HPDE6-E6E7 (cell line): ENCODE results near the gene PROK2.

Source experiments
- DNase-seq: peaks from one replicate; pipeline ENCODE4 v3.0.0; 2011; ENCODE audit warnings: missing footprints; ENCODE audit errors: extremely low spot score

The PROK2 gene

DNA sequence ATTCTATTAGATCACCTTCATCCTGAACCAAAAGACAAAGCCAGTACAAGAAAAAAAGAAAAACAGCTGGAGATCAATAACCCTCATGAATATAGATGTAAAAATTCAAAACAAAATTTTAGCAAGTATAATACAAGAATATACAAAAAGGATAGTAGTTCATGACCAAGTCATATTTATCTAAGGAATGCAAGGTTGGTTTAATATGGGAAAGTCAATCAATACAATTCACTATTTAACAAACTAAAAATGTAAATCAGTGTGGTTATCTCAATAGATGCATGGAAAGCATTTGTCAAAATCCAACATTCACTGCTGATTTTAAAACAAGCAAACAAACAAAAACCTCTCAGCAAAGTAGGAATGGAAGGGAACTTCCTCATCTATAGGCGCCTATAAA, 42.3 kb downstream of the PROK2 start:
- DNase-seq = no peak

DNA sequence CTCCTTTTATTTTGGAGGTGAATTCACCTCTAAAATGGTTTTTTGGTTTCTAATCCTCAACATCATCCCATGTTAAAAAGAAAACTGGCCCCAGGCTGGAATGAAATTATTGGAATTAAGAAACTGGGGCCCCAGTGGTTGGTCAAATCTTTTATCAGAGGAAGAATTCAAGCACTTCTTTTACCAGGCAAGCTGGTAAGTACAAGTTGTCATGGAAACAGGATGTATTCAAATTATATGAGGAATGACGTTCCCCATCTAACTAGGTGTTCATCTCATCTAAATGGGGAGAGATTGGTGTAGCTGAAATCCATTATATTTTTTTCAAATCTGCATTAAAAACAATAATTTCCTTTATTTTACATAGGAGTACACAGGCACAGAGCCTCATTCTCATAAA, 50.1 kb downstream of the PROK2 start:
- no peak for DNase-seq

DNA sequence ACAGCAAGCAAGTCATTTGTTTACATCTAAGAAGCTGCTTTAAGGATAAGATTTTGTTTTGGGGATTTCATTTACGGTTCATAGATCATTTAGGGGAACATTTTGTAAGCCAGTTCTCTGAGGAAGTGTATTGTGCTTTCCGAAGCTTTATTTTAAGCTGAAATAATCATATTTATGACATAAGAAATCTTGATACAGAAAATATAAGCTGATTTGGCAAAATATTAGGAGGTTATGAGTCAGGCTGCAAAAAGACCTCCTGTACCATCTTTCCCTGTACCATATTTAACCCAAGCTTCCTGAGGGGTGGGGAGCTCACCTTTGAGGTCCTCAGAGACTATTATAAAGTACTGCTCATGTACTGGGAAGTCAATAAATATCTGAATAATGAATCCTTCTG, 51.6 kb downstream of the PROK2 start:
- no peak for DNase-seq

DNA sequence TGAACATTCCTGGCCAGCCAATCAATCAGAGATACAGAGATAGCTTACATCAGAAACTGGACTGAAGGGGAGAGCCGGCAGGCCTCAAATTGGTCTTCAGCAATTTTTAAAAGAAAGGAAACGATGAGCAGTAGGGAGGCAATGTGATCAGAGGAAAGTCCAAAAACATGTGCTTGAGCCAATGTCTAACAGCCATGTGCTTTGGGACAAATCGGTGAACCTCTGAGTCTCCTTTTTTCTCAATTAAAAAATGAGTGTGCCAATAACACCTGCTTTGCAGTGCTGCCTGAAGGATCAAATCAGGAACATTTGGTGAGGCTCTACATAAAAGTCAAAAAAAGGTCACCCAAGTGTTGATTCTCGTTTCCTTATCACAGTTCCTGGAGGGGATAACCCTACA, 52.3 kb downstream of the PROK2 start:
- no peak for DNase-seq

DNA sequence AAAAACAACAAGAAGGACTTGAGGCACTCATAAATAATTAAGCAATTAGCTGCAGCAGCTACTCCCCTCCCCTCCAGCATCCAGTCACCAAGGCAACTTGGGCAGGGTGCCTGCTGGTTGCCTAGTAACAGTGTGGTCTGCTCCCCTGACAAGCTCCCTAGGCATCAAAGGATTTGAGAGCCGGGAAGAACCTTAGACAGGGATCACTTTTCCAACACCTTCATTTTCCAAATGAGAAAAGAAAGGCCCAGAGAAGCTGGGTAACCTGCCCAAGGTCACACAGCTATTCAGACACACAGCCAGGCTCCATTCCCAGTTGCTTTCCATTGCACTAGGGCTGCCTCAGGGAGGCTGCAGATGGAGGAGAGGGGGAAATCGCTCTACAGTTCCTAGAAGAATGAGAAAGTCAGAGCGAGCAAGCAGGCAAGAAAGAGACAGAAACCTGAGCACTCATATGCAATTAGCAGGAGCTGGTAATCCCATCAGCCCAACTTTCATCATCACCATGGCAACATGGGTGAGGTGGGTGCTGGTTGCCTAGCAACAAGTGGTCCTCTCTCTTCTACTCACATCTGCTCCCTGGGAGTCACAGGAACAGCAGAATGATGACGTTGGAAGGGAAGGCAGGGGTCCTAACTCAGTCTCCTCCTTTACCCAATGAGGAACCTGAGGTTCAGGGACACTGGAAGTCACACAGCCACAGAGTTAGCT, 56.2 kb downstream of the PROK2 start:
- DNase-seq = no peak

DNA sequence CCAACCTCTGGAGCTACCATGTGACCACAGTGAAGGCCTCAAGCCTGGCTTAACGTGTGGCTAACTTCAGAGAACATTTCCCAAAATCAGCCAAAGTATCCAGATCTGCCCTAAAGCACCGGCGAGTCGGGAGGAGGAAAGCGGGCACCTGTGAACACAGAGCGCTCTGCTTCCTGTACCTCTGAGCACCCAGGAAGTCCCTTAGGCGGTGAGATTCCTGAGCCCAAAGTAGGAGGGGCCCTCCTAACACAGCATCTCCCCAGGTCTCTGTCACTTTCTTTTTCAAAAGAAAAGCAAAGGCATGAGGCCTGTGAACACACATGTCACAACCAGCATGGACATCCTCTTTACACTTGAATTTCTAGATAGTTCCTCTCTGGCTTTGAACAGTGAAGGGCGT, 58.8 kb downstream of the PROK2 start:
- DNase-seq = no peak

DNA sequence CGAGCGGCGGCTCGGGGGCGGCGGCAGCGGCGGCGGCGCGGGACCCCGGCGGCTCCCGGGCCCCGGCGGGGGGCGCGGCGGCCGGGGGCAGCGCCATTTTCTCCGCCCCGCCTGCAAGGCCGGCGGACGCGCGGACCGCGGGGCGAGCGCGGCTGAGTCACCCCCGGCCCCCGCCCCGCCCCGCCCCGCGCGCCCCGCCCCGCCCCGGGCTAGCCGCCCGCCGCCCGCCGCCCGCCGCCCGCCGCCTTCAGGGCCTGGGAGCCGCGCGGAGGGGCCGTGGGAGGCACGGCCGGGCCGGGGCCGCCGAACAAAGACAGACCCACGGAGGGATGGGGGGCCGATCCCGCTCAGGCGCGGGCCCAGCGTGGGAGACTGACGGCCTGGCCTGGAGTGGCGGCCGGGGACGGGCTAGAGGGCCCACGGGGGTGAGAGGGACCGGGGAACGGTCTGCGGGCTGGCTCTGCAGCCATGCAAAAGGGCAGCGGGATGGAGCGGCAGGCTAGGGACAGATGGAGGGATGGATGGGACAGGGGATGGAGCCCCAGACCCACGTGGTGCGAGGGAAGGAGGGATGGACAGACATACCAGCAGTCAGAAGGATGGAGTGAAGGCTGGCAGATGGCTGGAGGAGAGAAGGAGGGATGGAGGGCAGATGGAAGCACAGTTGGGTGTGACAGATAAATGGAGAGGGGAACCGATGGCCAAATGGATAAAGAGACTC, 59.5 kb downstream of the PROK2 start, which contains the start of gene EIF4E3:
TSS of gene EIF4E3 (minus strand) at position 132 of the 721 bp plus-strand sequence. CDS start at position 97, 35 bp downstream.
- no peak for DNase-seq

DNA sequence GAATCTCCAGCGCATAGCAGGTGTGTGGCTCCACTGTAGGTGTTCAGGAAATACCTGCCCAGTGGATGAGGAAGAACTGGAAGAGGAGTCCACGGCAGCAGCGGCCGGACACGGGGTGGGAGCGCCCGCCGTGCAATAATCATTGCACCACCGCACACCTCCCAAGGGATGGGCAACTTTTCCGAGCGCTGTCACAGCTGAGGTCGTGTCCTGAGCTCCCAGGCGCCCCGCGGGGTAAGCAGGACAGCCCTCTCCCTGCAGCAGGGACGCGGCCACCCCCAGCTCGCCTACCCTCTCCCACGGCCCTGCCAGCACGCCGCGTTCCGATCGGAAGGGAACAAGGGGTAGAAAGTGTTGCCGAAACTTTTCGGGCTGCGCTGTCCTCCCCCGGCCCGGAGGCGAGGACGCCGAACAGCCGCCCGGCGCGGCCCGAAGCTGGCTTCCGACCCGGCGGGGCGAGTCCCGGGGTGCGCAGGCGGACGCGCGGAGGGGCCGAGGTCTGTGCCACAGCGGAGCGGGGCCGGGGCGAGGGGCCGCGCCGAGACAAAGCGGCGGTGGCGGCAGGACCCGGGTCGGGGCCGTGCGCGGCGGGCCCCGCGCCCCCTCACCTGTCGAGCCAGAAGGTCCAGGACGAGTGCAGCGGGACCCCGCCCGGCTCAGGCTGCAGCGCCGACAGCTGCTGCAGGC, 60.2 kb downstream of the PROK2 start:
- DNase-seq = no peak

DNA sequence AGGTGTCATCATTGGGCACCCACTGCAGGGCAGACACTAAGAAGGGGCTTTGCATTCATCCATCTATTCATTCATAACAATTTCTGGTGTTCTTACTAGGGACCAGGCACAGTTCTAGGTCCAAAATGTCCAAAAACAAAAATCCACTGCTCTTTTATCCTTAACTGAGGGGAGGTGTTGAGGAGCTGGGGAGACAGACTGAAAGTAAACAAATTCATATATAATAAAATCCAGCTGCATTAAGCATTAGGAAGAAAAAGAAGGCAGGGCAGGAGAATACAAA, 60.8 kb downstream of the PROK2 start:
- DNase-seq = no peak

DNA sequence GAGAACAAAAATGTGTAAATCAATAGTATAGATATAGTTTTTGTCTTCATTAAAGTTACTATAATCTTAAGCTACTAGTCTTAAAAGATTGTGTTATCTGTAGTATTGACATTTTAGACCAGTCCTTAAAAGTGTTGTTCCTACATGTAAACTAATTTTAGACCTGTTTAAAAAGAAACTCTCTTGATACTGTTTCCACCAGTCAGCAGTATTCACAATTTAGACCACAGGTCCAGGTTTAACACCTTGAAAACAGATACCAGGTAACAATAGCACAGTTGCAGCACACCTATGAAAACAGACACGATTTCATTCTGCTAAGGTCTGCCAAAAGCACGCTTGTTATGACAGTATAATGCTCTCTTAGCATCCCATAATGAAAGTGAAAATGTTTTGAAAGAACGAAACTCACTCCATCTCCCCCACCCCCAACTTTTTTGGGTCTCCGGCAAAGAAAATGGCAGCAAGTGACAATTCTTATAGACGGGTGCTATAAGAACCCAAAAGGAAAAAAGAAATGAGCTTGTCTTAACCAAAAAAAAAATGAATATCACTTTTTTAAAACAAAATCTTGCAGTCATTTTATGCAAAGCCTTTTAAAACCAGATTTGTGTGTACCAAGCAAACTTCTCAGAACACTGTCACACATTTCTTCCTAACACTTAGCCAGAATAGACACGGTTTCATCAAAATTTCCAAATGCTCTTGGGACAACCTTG, 61.3 kb downstream of the PROK2 start:
- DNase-seq = no peak

DNA sequence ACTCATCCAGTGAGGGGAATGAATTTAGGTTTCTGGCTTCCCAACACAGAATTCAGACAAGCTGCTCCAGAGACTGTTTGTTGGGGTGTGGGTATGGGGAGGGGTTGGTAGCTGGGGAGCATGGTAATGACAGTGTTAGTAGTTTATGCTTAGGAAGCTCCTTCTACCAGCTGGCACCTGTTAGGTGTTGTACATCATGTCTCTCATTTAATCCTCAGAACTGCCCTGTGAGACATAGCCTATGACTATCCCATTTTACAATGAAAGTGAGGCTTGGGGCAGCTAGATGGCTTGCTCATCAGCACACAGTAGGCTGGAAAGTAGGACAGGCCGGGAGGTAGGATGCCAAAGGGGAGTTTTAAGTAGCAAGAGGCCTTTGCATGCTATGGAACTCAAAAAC, 62.3 kb downstream of the PROK2 start:
- no peak for DNase-seq
